CD4-positive, alpha-beta T cell treated with Interleukin-21 for 1 hour (primary cell): Measurements from ENCODE around the gene POU4F3.
"Not testable (repeated sequence)": the region's sequence is repeated elsewhere in the genome, so short reads cannot be mapped to it uniquely, and the experiment has no call there.

ENCODE experiments used
- DNase-seq: peaks from one replicate; pipeline ENCODE4 v3.0.0-alpha.2; 2020

The POU4F3 gene, protein sequence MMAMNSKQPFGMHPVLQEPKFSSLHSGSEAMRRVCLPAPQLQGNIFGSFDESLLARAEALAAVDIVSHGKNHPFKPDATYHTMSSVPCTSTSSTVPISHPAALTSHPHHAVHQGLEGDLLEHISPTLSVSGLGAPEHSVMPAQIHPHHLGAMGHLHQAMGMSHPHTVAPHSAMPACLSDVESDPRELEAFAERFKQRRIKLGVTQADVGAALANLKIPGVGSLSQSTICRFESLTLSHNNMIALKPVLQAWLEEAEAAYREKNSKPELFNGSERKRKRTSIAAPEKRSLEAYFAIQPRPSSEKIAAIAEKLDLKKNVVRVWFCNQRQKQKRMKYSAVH

DNA sequence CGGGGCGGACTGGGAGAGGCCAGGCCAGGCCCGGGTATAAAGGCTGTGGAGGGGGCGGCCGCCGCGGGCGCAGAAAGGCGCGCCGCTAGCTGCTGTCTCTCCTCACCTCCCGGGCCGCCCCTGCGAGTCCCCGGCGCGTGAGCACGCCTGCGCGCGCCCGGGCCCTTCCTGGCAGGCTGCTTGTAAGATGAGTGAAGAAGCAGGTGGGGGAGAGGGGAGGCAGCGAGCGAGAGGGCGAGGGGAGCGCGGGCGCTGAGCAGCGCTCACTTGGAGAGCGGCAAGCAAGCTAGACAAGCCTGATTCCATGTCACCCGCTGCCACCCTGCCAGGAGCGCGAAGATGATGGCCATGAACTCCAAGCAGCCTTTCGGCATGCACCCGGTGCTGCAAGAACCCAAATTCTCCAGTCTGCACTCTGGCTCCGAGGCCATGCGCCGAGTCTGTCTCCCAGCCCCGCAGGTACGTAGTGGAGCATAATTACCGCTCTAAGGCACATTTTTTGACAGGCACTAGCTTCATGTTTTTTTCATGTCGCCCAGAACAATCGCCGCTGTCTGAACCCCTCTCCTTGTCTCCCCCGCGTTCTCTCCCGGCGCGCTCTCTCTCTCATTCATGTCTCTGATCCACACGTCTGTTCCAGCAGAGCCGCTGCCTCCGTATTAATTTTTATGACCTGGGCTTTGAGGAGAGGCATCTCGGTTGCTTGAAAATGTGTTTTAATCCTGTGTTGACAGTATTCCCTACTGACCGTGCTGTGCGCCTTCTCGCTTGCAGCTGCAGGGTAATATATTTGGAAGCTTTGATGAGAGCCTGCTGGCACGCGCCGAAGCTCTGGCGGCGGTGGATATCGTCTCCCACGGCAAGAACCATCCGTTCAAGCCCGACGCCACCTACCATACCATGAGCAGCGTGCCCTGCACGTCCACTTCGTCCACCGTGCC, at the start of gene POU4F3:
TSS of gene POU4F3 (plus strand) at position 66 of the 941 bp plus-strand sequence. CDS start at position 340, 274 bp downstream.
- no peak for DNase-seq

DNA sequence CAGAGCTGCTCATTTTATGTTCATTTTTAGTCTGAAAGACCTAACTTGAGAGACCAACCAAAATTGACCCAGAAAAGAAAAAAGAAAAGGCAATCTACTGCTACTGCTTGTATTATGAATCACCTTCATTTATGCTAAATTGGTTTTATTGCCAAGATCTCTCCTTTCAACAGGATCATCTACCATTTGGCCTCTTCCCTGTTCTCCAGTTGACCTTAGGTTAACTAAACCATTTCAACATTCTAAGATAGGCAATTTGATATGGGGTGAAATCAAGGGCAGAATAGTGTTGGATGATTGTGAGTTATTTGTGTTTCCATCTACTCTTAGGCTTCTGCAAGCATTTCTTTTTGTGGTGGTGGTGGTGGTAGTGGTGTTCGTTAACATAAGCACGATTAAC, 48.3 kb upstream of the POU4F3 start:
- DNase-seq: no peak

DNA sequence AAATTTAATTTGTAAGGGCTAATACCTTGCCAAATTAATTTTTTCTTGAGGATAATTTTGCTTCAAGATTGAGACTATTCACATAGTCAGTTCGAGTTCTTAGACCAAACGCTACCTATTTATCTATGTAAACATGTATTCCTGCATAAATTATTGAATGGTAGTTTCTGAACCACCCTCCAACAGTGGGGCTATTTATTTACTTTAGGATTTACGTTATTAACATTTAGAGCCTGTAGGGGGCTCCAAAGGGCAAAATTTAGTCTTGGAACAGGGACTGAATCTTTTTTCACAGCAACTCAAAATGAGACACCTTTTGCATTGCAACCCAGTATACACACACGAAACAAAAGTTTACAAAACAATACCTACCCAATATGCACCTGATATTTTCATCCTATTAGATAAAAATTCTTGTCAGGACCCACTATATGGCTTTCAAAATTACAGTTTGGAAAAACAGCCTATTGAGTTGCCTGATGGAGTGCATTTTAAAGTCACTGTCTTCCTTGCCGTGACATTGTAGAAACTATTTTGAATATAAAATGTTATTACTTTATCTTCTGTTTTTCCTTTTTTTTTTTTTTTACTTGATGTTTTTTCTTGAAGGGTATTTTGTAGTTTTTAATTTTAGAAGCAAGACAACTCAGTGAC, 47.1 kb upstream of the POU4F3 start:
- peak; percentile 43 for DNase-seq

DNA sequence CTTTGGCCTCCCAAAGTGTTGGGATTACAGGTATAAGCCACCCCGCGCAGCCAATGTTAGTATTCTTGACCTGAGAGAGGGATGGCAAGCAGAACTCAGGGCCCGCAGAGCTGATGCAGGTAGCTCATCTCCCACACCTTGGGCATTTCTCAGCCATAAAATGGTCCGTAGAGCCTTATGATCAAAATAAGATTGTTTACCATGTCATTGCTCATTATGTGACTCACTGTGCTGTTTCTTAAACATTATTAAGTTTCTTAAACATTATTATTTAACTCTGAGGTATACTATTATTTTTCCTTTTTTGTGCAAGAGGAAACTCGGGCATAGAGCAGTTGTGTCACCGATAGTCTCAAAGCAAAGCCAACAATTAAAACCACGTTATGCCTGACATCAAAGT, 42.4 kb upstream of the POU4F3 start:
- DNase-seq: no peak

DNA sequence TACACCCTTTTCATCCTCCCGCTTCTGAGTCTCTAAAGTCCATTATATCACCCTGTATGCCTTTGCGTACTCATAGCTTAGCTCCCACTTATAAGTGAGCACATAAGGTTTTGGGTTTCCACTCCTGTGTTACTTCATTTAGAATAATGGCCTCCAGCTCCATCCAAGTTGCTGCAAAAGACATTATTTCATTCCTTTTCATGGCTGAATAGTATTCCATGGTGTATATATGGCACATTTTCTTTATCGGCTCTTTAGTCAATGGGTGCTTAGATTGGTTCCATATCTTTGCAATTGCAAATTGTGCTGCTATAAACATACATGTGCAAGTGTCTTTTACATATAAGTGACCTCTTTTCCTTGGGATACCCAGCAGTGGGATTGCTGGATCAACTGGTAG, 39.7 kb upstream of the POU4F3 start:
- DNase-seq: not testable (repeated sequence)

DNA sequence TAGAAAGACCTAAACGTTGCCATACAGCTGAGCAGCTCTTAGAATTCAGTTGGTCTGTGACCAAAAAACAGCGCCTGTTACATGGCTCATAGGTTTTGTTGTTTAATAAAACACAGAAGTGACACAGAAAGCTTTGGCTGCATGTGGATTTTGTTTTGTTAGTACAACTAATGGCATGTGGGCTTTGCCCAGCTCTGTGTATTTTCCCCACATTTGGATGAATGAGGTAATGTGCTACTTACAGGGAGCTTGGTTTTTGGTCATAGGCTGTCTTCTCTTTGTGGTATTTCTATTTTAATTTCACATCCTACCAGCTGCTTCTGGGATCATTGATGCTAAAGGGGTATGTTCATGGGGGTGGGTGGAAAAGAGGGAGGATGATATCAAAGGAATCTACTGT, 37.0 kb upstream of the POU4F3 start:
- no peak for DNase-seq

DNA sequence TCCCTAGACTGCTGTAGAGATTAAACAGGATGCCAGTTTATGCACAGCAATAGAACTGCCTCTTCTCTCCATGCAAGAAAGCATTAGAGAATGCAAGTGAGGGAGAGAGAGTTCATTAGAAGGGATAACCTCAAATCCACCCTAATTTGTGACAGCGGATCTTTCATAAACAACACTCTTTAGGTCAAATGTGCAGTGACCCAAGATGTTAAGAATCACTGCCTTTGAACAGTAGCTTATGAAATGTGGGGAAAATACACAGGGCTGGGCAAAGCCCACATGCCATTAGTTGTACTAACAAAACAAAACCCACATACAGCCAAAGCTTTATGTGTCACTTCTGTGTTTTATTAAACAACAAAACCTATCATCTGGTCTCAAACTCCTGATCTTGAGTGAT, 36.2 kb upstream of the POU4F3 start:
- no peak for DNase-seq

DNA sequence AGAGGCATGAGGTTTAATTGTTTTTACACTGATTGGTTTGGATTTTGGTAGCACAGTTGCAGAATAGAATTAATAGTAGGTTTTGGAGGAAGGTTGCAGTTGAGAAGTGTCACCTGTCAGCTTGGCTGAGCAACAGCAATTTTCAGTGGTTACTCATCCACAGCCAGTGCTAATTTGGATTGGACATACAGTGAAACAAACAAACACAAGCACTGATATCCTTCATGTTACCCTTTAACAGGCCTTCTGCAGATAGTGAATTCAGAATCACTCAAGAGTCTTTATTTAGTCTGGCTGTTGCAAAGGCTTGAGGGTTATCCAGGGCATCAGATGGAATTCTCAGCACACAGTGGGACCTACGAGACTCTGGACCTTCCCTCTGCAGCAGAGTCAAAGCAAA, 31.8 kb upstream of the POU4F3 start:
- no peak for DNase-seq

DNA sequence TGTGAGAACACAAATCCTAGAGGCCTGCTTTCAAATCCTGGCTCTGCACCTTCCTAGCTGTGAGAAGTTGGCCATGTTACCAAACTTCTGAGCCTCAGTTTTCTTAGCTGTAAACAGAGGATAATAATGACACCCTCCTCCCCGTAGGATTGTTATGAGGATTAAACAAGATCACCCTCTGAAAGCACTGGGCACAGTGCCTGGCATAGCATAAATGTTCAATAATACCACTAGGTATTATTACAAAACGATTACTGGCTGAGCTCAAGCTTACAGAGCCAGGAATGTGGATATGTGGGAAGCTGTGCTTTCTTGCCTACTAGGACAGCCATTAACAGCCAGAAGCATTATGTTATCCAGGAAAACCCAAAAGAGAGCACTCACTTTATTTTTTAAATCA, 30.8 kb upstream of the POU4F3 start:
- no peak for DNase-seq

DNA sequence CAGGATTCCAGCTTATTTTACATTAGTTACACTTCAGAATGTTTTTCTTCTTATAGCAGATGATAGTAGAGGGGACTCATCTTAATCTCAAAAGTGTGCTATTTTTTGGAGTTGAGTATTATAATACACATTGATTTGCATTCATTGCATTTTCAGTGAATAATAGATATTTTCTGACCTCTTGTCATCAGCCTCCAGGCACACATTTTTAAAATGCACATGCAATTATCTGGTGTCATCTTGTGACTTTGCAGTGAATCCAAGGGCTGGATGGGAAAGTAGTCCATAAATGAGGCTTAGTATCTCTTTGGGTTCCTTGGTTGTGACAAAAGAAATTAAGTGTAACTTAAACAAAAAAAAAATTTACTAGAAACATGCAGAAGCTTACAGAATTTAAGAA, 28.1 kb upstream of the POU4F3 start:
- DNase-seq: no peak

DNA sequence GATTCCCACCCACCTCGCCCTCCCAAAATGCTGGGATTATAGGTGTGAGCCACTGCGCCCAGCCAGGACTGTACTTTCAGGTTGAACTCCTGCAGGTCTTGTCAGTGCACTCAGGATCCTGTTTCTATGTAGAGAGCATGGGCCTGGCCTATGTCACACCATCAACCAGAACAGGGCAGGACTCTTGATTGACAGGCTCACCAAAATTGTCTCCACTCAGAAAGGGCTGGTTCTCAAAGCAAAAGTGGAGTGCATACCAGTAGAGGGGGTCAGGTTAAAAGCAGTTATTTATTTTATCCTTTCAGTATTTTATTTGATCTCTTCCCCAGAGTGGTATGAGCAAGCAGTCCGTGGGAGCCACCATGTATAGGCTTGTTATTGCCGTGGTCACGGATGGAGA, 27.4 kb upstream of the POU4F3 start:
- DNase-seq: no peak

DNA sequence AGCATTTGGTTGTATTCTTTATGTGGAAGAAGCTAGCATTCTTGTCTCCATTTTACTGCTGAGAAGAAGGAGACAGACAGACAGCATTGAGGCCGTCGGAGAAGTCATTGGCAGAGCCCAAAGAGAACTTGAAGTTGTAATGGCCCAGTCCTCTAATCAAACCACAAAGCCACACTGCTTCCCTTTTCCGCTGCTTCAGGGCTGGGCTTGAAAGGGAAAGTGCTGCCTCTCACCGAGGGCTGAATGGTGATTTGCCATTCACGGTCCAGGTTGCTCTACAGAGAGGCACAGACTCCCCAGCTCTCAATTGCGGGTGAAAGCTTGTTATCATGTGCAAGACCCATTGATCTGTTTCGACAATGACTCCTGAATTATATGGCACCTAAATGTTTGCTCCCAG, 25.6 kb upstream of the POU4F3 start:
- peak; percentile 7 for DNase-seq

DNA sequence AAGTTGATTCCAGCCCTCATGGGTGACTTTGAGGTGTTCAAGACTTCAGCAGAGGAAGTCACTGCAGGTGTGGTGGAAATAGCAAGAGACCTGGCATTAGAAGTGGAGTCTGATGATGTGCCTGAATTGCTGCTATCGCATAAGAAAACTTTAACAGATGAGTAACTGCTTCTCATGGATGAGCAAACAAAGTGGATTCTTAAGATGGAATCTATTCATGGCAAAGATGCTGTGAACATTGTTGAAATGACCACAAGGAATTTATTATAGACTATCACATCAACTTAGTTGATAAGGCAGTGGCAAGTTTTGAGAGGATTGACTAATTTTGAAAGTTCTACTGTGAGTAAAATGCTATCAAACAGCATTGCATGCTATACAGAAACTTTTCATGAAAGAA, 17.1 kb upstream of the POU4F3 start:
- DNase-seq: no peak

DNA sequence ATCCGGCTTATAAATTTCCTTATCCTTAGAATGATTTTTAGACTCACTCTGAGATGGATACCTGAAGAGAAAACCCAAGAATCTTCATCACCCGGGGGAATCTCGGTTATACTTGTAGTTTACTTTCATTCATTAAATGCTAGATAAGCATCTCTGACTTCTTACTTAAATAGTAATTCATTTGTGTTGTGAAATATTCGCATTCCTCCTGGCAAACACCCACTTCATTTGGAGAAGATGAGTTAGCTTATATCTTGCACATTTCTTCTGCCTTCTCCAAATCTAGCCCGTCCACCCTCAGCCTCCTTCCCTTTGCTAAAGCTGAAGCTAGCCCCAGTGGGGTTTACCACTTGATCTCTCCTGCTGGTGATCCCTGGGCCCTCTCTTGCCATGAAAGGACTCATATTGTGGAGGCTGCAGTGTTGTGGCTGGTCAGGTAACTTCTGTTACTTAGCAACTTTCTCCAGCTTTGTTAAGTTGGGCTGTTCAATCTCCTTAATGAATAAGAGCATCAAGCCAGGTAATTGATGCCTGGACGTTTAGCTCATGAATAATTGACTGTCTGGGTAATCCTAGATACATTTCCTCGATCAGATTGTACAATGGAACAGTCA, 11.3 kb upstream of the POU4F3 start:
- no peak for DNase-seq

DNA sequence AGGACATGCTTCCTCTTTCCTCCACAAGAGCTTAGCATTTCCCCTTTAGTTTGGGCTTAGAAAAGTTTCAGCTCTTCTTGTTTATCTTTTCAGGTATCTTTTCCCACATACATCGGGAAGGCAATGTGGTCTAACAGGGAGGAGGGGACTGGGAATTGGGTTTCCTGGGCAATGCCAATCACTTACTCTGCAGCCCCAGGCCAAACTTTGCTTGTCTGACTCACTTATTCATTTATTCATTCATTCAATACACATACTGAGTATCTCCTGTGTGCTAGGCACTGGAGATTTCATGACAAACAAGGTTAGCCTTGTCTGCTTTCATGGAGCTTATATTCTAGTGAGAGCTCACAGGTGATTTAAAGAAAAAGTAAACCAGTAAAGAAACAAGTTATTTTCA, 10.7 kb upstream of the POU4F3 start:
- no peak for DNase-seq

DNA sequence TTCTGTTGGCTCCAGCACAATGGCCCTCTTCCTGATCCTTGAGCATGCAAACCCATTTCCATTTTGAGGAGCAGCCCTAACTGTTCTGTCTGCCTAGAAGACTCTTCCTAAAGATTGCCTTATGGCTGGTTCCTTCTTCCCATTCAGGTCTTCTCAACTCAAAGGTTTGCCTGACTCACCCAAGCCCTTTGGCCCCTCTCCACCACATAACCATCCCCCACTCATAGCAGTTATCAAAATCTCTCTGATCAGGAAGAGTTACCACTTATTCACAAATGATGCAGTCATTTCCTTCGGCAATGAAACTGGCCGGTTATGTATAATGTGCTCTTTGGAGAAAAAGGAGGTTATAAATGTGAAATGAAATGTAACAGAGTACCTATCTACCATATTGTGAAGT, 8.9 kb upstream of the POU4F3 start:
- no peak for DNase-seq

DNA sequence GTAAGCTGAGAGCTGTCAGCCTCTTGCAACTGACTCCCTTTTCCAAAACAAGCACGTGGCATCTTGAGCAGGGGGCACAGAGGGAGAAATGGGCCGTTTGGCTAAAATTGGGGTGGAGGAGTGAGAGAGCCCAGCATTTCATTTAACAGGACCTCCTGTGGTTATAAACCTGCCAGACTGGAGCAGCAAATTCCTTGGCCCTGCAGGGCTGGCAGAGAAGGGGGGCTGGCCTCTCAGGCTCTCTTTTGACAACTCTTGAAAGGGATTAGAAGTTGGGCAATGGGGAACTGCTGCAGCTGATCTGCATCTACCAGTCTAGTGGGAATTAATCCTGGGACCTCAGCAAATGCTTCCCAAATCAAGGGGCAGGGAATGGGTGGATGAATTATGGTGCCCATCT, 7.2 kb upstream of the POU4F3 start:
- no peak for DNase-seq

DNA sequence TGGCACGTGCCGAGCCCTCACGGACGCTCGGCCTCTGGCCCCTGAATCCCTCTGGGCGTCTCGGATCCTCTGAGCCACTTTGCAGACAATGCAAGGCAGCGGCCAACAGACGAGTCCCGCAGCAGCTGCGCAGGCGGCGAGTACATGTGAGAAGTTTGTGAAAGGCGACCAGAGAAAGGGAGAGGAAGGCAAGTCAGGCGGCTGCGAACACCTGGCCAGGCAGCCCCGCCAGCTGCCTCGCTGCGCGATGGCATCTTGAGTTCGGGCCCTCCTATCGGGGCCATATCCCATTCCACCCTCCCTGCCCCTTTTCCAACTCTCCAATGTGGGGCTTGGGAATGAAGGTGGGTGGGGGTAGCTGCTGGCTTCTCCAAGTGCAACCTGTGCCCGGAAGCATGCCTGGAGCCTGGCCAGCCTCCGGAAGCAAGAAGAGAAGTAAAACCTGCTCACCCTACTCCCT, 4.5 kb upstream of the POU4F3 start:
- DNase-seq: no peak

DNA sequence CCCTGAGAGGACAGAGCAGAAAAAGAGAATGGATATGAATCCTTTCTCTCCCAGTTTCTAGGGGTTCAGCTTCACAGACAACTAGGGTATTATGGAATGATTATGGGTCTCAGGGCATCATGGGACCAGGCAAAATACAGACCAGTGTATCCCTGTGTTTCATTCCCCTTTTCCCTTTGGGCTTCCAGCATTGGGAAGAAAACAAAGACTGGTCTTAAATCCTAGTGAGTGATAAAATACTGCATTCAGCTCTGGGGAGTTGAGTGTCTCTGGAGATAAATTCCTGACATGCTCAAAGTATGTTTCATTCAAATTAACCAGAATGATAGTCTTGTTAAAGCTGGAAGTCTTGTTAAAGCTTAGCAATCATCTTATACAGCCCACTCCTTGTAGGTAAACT, 2.4 kb upstream of the POU4F3 start:
- DNase-seq: no peak

DNA sequence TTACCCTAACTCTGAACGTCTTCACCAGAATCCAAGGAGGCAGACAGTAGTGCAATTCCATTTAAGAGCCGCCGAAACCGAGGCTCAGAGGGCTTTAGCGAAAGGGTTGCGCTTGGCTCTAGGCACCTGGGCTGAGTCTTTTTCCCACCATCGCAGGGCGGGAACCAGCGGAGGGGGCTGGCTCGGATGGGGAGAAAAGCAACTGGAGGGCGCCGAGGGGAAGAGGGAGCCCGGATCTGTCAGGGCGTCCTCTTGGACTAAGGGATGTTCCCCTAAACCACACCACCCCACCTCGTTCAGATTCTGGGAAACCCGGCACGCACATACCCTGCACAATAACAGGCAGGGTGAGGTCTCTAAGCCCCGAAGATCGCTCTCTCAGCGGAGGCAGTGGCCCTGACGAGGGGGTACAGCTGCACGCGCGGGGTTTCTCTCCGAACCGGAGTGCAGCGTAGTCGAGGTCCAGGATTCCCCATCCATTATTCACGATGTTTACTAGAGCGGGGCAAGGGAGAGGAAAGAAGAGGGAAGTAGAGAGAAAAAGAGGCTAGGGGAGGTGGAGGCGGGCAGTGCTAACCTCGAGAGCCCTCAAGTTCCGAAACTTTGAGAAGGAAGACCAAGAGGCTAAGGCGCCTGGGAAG, 1.3 kb upstream of the POU4F3 start:
- no peak for DNase-seq

DNA sequence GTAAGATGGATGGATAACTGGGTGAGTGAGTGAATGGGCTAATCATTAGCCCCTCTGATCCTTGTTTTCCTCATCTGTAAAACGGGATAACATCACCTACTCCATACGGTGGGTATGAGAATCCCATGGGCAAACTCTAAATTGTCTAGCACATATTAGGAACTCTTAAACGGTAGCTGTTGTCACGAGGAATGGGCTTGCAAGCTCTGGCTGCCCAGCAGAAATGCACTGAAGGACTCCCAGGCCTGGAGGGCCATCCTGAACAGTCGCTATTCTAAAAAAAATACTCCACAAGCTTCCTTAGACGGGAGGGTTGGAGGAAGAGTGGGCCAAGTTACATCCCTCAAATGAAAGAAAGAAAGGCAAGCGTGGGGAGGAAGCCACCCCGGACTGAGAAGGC, 711 bp upstream of the POU4F3 start:
- DNase-seq: no peak

DNA sequence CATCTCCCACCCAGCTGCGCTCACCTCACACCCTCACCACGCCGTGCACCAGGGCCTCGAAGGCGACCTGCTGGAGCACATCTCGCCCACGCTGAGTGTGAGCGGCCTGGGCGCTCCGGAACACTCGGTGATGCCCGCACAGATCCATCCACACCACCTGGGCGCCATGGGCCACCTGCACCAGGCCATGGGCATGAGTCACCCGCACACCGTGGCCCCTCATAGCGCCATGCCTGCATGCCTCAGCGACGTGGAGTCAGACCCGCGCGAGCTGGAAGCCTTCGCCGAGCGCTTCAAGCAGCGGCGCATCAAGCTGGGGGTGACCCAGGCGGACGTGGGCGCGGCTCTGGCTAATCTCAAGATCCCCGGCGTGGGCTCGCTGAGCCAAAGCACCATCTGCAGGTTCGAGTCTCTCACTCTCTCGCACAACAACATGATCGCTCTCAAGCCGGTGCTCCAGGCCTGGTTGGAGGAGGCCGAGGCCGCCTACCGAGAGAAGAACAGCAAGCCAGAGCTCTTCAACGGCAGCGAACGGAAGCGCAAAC, 1.1 kb downstream of the POU4F3 start:
- DNase-seq: no peak
